ENCODE data around the gene GATAD2A.

GRCh38 chr19:19549804-19550464 lies 144.5 kb downstream of the GATAD2A start:
- TF ChIP-seq CTCF (IDR thresholded peaks at IDR 0.05) (no peak), POLR2A (IDR thresholded peaks at IDR 0.05) (no peak)
